Hematopoietic multipotent progenitor cell treated with erythropoietin and hydrocortisone succinate and interleukin-3 and kit ligand, for 6 days (in vitro differentiated cells): ENCODE measurements around the gene CAMK1D.
"Not testable (repeated sequence)": the region's sequence is repeated elsewhere in the genome, so short reads cannot be mapped to it uniquely, and the experiment has no call there.

Source experiments
- DNase-seq: peaks from one replicate; pipeline ENCODE4 v3.0.0-alpha.2; 2015

The CAMK1D gene

GRCh38 chr10:12529976-12530375 lies 180.6 kb downstream of the CAMK1D start:
- no peak for DNase-seq

- DNase-seq = no peak
Measured at GRCh38 chr10:12531305-12532220, 182.2 kb downstream of the CAMK1D start.

GRCh38 chr10:12533151-12533550 lies 183.8 kb downstream of the CAMK1D start:
- DNase-seq = no peak

- DNase-seq = no peak
Measured at GRCh38 chr10:12533723-12534122, 184.4 kb downstream of the CAMK1D start.

GRCh38 chr10:12534824-12535223 lies 185.5 kb downstream of the CAMK1D start:
- DNase-seq = peak; percentile 42

- peak; percentile 57 for DNase-seq
Measured at GRCh38 chr10:12535656-12536055, 186.3 kb downstream of the CAMK1D start.

- DNase-seq = no peak
Measured at GRCh38 chr10:12538491-12538995, 189.2 kb downstream of the CAMK1D start.

GRCh38 chr10:12539350-12540164 lies 190.2 kb downstream of the CAMK1D start:
- peak; percentile 16 for DNase-seq

- DNase-seq = peak; percentile 21
Measured at GRCh38 chr10:12540341-12540781, 191.0 kb downstream of the CAMK1D start.

GRCh38 chr10:12541446-12542067 lies 192.2 kb downstream of the CAMK1D start:
- no peak for DNase-seq

- no peak for DNase-seq
Measured at GRCh38 chr10:12542133-12542670, 192.9 kb downstream of the CAMK1D start.

- DNase-seq = no peak
Measured at GRCh38 chr10:12543589-12543988, 194.2 kb downstream of the CAMK1D start.

GRCh38 chr10:12546160-12546802 lies 196.9 kb downstream of the CAMK1D start:
- DNase-seq = not testable (repeated sequence)

- DNase-seq = no peak
Measured at GRCh38 chr10:12547301-12547771, 198.0 kb downstream of the CAMK1D start.

- DNase-seq = no peak
Measured at GRCh38 chr10:12549297-12549696, 199.9 kb downstream of the CAMK1D start.

- DNase-seq = no peak
Measured at GRCh38 chr10:12550994-12551393, 201.6 kb downstream of the CAMK1D start.

- no peak for DNase-seq
Measured at GRCh38 chr10:12556039-12556438, 206.7 kb downstream of the CAMK1D start.

GRCh38 chr10:12559578-12560178 lies 210.3 kb downstream of the CAMK1D start:
- no peak for DNase-seq

- DNase-seq = no peak
Measured at GRCh38 chr10:12561307-12561706, 212.0 kb downstream of the CAMK1D start.

GRCh38 chr10:12561720-12562119 lies 212.4 kb downstream of the CAMK1D start:
- DNase-seq = no peak

GRCh38 chr10:12563489-12563888 lies 214.1 kb downstream of the CAMK1D start:
- no peak for DNase-seq

- no peak for DNase-seq
Measured at GRCh38 chr10:12564173-12564572, 214.8 kb downstream of the CAMK1D start.
